ENCODE measurements around the gene RADX. TPM values are rescaled to one million over a fixed set of nuclear protein-coding genes. Genes with fewer than 3 reads are reported as not detected.

Gene RADX, protein sequence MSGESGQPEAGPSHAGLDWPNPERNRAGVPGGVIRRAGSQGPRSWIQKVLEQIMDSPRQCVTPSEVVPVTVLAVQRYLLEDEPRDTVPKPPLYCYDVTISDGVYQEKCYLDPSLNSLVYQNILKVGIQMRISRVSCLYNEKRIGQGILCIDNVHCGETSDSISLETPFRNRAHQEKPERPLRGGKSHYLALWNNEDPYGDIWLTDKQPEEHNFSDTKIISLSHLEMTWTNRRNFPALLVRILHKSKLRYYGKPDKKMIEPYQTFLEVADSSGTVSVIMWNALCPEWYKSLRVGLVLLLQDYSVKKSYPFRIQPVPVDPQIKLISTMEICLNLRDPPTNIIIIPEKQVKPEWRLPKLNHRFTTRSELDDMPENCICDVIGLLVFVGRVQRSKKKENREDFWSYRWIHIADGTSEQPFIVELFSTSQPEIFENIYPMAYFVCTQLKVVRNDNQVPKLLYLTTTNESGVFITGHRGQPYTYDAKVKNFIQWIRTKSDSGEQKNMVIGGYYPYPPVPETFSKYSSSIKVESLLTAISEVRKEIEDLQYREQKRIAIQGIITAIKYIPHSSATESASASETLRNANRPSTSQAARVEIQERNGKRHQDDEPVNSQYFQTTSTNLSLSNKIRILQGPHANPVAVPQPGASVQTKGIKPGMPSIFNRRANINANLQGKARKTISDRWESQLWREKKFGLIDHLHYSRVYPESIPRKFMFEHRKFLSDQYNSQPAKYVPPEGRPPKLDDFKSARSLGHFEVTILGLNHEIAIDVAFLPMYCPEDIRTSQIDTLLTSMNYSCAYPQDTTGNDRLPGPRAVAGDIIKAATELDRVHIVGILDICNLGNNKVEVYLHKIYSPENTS
- 2.6 and 2.7 TPM in 2 replicates for total RNA-seq (2016; rRNA removed; fragmentation: Illumina TruSeq; extraction: Trizol)
- total RNA-seq (2016; cell fraction: cytosol; rRNA removed; fragmentation: Illumina TruSeq; extraction: Trizol; ENCODE audit: low read depth): 0.18 TPM in 1 of 2 replicates, not detected in the other
- 2.4 and 2.7 TPM in 2 replicates for total RNA-seq (2016; cell fraction: insoluble cytoplasmic fraction; rRNA removed; fragmentation: Illumina TruSeq; extraction: Trizol)
- total RNA-seq (2016; cell fraction: membrane; rRNA removed; fragmentation: Illumina TruSeq; extraction: Trizol): 0.48 and 0.49 TPM in 2 replicates
- 5.1 and 6.6 TPM in 2 replicates for total RNA-seq (2016; cell fraction: nucleus; rRNA removed; fragmentation: Illumina TruSeq; extraction: Trizol)
- 1.1 and 1.3 TPM in 2 replicates for polyA plus RNA-seq (2011; rRNA removed)
- 0.21 and 0.28 TPM in 2 replicates for polyA plus RNA-seq (2011; cell fraction: cytosol; rRNA removed)
- polyA plus RNA-seq (2011; cell fraction: nucleus; rRNA removed): 2.1 and 3.8 TPM in 2 replicates
- polyA plus RNA-seq (2012): 1.6 and 1.7 TPM in 2 replicates
- polyA plus RNA-seq (2016; cell fraction: cytosol; fragmentation: Illumina TruSeq; extraction: Trizol; ENCODE audit: low read depth): 0.08 and 0.10 TPM in 2 replicates
- polyA plus RNA-seq (2016; cell fraction: insoluble cytoplasmic fraction; fragmentation: Illumina TruSeq; extraction: Trizol; ENCODE audit: low read depth): 2.3 and 2.4 TPM in 2 replicates
- 0.19 and 0.35 TPM in 2 replicates for polyA plus RNA-seq (2016; cell fraction: membrane; fragmentation: Illumina TruSeq; extraction: Trizol; ENCODE audit: low read depth)
- 6.9 and 13.2 TPM in 2 replicates for polyA plus RNA-seq (2016; cell fraction: nucleus; fragmentation: Illumina TruSeq; extraction: Trizol; ENCODE audit: insufficient read depth, low read depth)
- polyA minus RNA-seq (2011; rRNA and poly(A)+ RNA removed; ENCODE audit: low replicate concordance): 0.14 TPM in 1 of 2 replicates, not detected in the other
- 0.30 and 0.35 TPM in 2 replicates for polyA minus RNA-seq (2011; cell fraction: cytosol; rRNA and poly(A)+ RNA removed)
- polyA minus RNA-seq (2011; cell fraction: nucleus; rRNA and poly(A)+ RNA removed): 4.4 and 5.2 TPM in 2 replicates
- percentile 34 among the genes with signal in this experiment for Bru-seq, nascent RNA
- percentile 33 among the genes with signal in this experiment for BruChase-seq, experiment 1, labeled RNA remaining after a 6-hour chase
- BruChase-seq, experiment 2, labeled RNA remaining after a 2-hour chase: percentile 34 among the genes with signal in this experiment
- long read RNA-seq, experiment 1, partial matches to known transcripts: 1 of 1 reads
- long read RNA-seq, experiment 1, other reads (novel, unspliced or antisense): 0 of 1 reads
- long read RNA-seq, experiment 2, partial matches to known transcripts: 0 of 2 reads
- long read RNA-seq, experiment 2, other reads (novel, unspliced or antisense): 1 of 2 reads

GRCh38 chrX:106611679-106612392 is at the start of gene RADX:
Gene RADX, plus strand, starts transcription at chrX:106611978. Its CDS starts 103 bp downstream, at chrX:106612081.
- H3K36me3 ChIP-seq (replicated peaks in 1 of 2; ENCODE audit: control insufficient read depth in 1 of 2, insufficient read depth in 2 of 2, low read length in 2 of 2): no peaks in the 10 kb centered on the region
- ChIA-PET POLR2A (no interaction called here), CTCF (ENCODE audit: low intra/inter-chr PET ratio, low total read pairs) (no interaction called here)
- 0% methylated on average over 8 of the region's 46 CpGs for WGBS (ENCODE audit: low lambda C conversion rate)
- no peaks in the 10 kb centered on the region for H3K79me2 ChIP-seq (ENCODE audit: insufficient read depth, low read length)
- in situ Hi-C loops (cut with HindIII; ENCODE audit: extremely low pct_ligation_motif_present, low pct_unique_long_range_greater_than_20kb): no loop called here
- no peaks in the 10 kb centered on the region for H4K20me1 ChIP-seq (ENCODE audit: insufficient read depth, low read length)
- peak; percentile 58 for DNase-seq (ENCODE audit: low spot score)
- peak within 1 kb of the TSS; percentile 52; the same call in 1 of the 2 replicates for H3K9ac ChIP-seq (ENCODE audit: insufficient read depth, low read depth, low read length)
- TSS peak; percentile 74 for BruUV-seq (replicated peaks)
- no peaks in the 10 kb centered on the region for H3K9me3 ChIP-seq (ENCODE audit: low read length)
- H2AFZ ChIP-seq (ENCODE audit: low read length): peak within 1 kb of the TSS; percentile 86
- H3K27ac ChIP-seq (ENCODE audit: extremely low read length, insufficient read depth, low read length): no peak within 1 kb of the TSS
- ATAC-seq: peak; percentile 99
- peak; percentile 60 for FAIRE-seq
- peak within 1 kb of the TSS; percentile 60 to 73 (median 72) for H3K4me3 ChIP-seq (replicated peaks in 1 of 3; ENCODE audit: insufficient read depth in 1 of 3, low read depth in 2 of 3, low read length in 3 of 3)
- no peaks in the 10 kb centered on the region for H3K27me3 ChIP-seq (ENCODE audit: control insufficient read depth in 1 of 2, insufficient read depth in 2 of 2, low read length in 2 of 2)
- intact Hi-C loops (cut with micrococcal nuclease; ENCODE audit: unreplicated experiment): loop anchor here (10.0 kb wide), 2 partner anchors 123 to 127 kb away; no protein-coding TSS in a partner anchor
- peaks cover 10% of the 10 kb centered on the region for H3K4me1 ChIP-seq (ENCODE audit: insufficient read depth, low read length)
- peak within 1 kb of the TSS; percentile 80 for H3K4me2 ChIP-seq (ENCODE audit: low read depth, low read length)
- TF ChIP-seq GMEB1 (CRISPR knock-in tag; IDR thresholded peaks at IDR 0.05; ENCODE audit: borderline replicate concordance): peak; percentile 36; the same call in 1 of the 2 replicates
- TF ChIP-seq, protein P1, sequence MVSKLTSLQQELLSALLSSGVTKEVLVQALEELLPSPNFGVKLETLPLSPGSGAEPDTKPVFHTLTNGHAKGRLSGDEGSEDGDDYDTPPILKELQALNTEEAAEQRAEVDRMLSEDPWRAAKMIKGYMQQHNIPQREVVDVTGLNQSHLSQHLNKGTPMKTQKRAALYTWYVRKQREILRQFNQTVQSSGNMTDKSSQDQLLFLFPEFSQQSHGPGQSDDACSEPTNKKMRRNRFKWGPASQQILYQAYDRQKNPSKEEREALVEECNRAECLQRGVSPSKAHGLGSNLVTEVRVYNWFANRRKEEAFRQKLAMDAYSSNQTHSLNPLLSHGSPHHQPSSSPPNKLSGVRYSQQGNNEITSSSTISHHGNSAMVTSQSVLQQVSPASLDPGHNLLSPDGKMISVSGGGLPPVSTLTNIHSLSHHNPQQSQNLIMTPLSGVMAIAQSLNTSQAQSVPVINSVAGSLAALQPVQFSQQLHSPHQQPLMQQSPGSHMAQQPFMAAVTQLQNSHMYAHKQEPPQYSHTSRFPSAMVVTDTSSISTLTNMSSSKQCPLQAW (CRISPR knock-in tag; IDR thresholded peaks at IDR 0.05): peak; percentile 25; the same call in 1 of the 2 replicates
- TF ChIP-seq SP5 (CRISPR knock-in tag; IDR thresholded peaks at IDR 0.05; ENCODE audit: borderline replicate concordance, low read depth): peak; percentile 12; the same call in 1 of the 2 replicates
- no peak for TF ChIP-seq ATF7-NPFF (CRISPR knock-in tag; IDR thresholded peaks at IDR 0.05; ENCODE audit: low read depth)
- TF ChIP-seq ZFP91 (CRISPR knock-in tag; IDR thresholded peaks at IDR 0.05; ENCODE audit: borderline replicate concordance): peak; percentile 36; the same call in 1 of the 2 replicates
